ENCODE results near the gene ZBTB45. TPM values are rescaled to one million over a fixed set of nuclear protein-coding genes. Genes with fewer than 3 reads are reported as not detected.

ZBTB45 gene
- total RNA-seq, 1 donor from 2014 or later = 2.2 TPM

DNA sequence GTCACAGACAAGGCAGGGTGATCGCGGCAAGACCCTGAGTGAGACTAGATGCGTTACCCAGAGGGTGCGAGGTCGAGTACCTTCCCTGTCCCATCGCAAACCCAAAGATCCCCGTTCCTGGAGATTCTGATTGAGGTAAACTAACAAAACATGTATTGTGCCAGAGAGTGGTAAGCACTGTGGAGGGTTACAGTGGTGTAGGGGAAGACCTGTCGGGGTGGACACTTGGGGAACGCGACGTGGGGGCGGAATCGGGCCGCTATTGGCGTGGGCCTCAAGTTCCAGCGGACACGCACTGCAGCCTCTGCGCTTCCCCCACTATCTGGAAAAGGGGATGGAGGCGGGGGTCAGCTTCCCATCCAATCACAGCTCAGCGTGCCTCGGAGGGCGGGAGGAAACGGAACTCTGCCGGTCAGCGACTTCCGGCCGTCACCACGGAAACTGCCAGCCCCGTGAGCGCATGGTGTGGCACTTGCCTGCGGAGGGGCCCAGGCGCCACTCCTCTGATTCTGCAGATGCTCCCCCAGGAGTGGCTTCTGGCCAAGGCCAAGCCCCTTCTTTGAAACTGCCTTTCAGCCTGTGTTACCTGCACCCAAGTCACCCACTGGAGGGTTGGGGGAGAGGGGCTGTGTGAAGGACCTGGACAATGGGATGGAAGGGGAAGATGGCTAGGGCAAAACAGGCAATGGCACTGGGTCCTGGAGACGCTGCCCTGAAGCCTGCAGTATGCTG is 39.8 kb upstream of the ZBTB45 start:
- H3K9me3 ChIP-seq (ENCODE audit: low read depth) = no peaks in the 10 kb centered on the region
- peak overlapping the region; percentile 65 for H3K4me3 ChIP-seq
- H3K4me3 Mint-ChIP-seq = peak overlapping the region; percentile 98
- H2AFZ ChIP-seq (replicated peaks) = peak overlapping the region; percentile 60
- H3K27ac Mint-ChIP-seq = peak overlapping the region; percentile 99
- TF ChIP-seq, protein P1, sequence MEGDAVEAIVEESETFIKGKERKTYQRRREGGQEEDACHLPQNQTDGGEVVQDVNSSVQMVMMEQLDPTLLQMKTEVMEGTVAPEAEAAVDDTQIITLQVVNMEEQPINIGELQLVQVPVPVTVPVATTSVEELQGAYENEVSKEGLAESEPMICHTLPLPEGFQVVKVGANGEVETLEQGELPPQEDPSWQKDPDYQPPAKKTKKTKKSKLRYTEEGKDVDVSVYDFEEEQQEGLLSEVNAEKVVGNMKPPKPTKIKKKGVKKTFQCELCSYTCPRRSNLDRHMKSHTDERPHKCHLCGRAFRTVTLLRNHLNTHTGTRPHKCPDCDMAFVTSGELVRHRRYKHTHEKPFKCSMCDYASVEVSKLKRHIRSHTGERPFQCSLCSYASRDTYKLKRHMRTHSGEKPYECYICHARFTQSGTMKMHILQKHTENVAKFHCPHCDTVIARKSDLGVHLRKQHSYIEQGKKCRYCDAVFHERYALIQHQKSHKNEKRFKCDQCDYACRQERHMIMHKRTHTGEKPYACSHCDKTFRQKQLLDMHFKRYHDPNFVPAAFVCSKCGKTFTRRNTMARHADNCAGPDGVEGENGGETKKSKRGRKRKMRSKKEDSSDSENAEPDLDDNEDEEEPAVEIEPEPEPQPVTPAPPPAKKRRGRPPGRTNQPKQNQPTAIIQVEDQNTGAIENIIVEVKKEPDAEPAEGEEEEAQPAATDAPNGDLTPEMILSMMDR (IDR thresholded peaks at IDR 0.05) = no peak
- TF ChIP-seq EZH2phosphoT487 (IDR thresholded peaks at IDR 0.05) = no peak
- TF ChIP-seq EZH2 (IDR thresholded peaks at IDR 0.05) = no peak
- no peaks in the 10 kb centered on the region for H3K36me3 ChIP-seq
- DNase-seq (ENCODE audit: low spot score) = peak; percentile 94
- H3K4me1 ChIP-seq = peaks cover 17% of the 10 kb centered on the region
- H3K27ac ChIP-seq = peak overlapping the region; percentile 91
- peaks cover 22% of the 10 kb centered on the region for H3K27me3 ChIP-seq
- peak overlapping the region; percentile 65 for H3K9ac ChIP-seq
- H3K36me3 Mint-ChIP-seq = peaks cover 14% of the 10 kb centered on the region
- peaks cover 37% of the 10 kb centered on the region for H3K4me1 Mint-ChIP-seq
- peaks cover 22% of the 10 kb centered on the region for H3K27me3 Mint-ChIP-seq (ENCODE audit: insufficient read depth, low read depth)
- H3K9me3 Mint-ChIP-seq = no peaks in the 10 kb centered on the region
- peak overlapping the region; percentile 79 for H3K4me2 ChIP-seq
- H4K20me1 ChIP-seq (ENCODE audit: low read depth) = peaks cover 15% of the 10 kb centered on the region
- peaks cover 63% of the 10 kb centered on the region for H3F3A ChIP-seq (ENCODE audit: low read depth)
- peaks cover 40% of the 10 kb centered on the region for H3K79me2 ChIP-seq (ENCODE audit: low read depth)

DNA sequence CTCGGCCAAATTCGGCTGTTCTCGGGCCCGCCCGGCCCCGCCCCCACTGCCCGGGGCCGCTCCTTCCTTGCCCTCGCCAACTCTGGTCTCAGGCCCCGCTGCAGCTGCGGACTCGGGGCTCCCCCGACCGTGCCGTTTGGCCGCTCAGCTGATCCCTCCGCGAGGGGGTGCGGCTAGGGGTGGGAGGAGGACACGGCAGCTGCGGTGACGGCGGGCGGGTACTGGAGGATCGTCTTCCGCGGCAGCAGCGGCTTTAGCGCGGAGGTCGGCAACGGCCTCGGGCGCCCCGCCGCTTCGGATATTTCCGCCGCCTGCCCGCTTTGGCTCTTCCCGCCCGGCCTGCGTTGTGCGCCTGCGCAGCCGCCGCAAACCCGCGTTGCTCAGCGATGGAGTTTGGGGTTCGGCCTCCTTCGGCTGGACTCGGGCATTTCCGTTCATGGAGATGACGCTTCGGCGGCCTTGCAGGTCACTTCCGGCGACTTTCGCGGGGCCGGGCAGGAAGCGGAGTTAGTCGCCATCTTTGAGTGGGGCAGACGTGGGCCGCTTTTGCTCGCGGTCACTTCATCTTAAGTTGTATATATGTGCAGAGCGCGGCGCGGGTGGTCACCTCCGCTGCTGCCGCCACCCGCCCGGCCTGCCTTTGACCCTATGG is 39.1 kb upstream of the ZBTB45 start:
- Histone ChIP-seq H3K4me2 (peak overlapping the region; percentile 81), H3K79me2 (ENCODE audit: low read depth) (peaks cover 47% of the 10 kb centered on the region), H3F3A (ENCODE audit: low read depth) (peaks cover 70% of the 10 kb centered on the region), H3K36me3 (no peaks in the 10 kb centered on the region), H3K9ac (peak overlapping the region; percentile 99), H3K27me3 (peaks cover 20% of the 10 kb centered on the region), H4K20me1 (ENCODE audit: low read depth) (peaks cover 15% of the 10 kb centered on the region), H3K4me1 (peaks cover 20% of the 10 kb centered on the region), H3K9me3 (ENCODE audit: low read depth) (no peaks in the 10 kb centered on the region), H3K27ac (peak overlapping the region; percentile 100), H3K4me3 (peak overlapping the region; percentile 65), H2AFZ (replicated peaks) (peak overlapping the region; percentile 86)
- peak; percentile 100 for DNase-seq (ENCODE audit: low spot score)
- Mint-ChIP-seq H3K27ac (peak overlapping the region; percentile 99), H3K36me3 (peaks cover 14% of the 10 kb centered on the region), H3K27me3 (ENCODE audit: insufficient read depth, low read depth) (peaks cover 18% of the 10 kb centered on the region), H3K9me3 (no peaks in the 10 kb centered on the region), H3K4me3 (peak overlapping the region; percentile 98), H3K4me1 (peaks cover 44% of the 10 kb centered on the region)
- TF ChIP-seq, protein P1 (IDR thresholded peaks at IDR 0.05) = no peak
- TF ChIP-seq EZH2 (IDR thresholded peaks at IDR 0.05) = no peak
- TF ChIP-seq EZH2phosphoT487 (IDR thresholded peaks at IDR 0.05) = no peak

DNA sequence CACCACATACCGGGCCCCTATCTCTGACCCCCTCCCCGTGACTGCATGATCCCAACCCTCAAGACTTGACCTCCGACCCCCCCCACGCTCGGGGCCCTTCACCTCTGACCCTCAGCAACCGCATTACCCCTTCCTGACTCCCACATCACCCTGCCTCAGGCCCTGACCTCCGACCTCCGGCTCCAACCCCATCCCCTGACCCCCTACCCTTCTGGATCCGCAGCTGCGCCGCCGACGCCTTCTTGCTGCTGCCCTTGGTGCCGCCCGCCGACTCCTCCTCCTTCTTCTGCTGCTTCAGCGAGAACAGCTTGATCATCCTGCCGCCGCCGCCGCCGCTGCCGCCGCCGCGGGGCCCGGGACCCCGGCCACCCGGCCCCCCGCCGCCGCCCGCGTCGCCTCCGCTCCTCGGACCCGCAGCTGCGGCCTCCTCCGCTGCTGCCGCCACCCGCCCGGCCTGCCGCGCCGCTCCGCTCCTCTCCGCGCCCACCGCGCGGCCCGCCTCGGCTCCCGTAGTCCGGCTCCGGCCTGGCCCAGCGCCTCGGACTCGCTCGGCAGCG is 38.5 kb upstream of the ZBTB45 start, which contains the start of gene UBE2M:
Gene UBE2M, minus strand, starts transcription at position 546 of the 557 bp plus-strand sequence. Its CDS starts 230 bp downstream, at position 316.
- Histone ChIP-seq H4K20me1 (ENCODE audit: low read depth) (peaks cover 15% of the 10 kb centered on the region), H3K79me2 (ENCODE audit: low read depth) (peaks cover 50% of the 10 kb centered on the region), H3K27ac (peak within 1 kb of the TSS; percentile 100), H3K4me1 (peaks cover 23% of the 10 kb centered on the region), H3K9ac (peak within 1 kb of the TSS; percentile 99), H3K9me3 (ENCODE audit: low read depth) (no peaks in the 10 kb centered on the region), H3K4me2 (peak within 1 kb of the TSS; percentile 98), H3K36me3 (no peaks in the 10 kb centered on the region), H3K27me3 (peaks cover 14% of the 10 kb centered on the region), H3K4me3 (peak within 1 kb of the TSS; percentile 65), H2AFZ (replicated peaks) (peak within 1 kb of the TSS; percentile 86), H3F3A (ENCODE audit: low read depth) (peaks cover 72% of the 10 kb centered on the region)
- TF ChIP-seq EZH2 (IDR thresholded peaks at IDR 0.05) (no peak), EZH2phosphoT487 (IDR thresholded peaks at IDR 0.05) (no peak)
- TF ChIP-seq, protein P1 (IDR thresholded peaks at IDR 0.05) = no peak
- Mint-ChIP-seq H3K9me3 (no peaks in the 10 kb centered on the region), H3K4me1 (peaks cover 47% of the 10 kb centered on the region), H3K27ac (peak within 1 kb of the TSS; percentile 99), H3K4me3 (peak within 1 kb of the TSS; percentile 98), H3K36me3 (peaks cover 15% of the 10 kb centered on the region), H3K27me3 (ENCODE audit: insufficient read depth, low read depth) (peaks cover 18% of the 10 kb centered on the region)
- DNase-seq (ENCODE audit: low spot score) = no peak

Data from neural progenitor cell (in vitro differentiated cells).